GM23338 (cell line): ENCODE data around the gene CKB. TPM values are rescaled to one million over a fixed set of nuclear protein-coding genes. Genes with fewer than 3 reads are reported as not detected.
A peak's percentile ranks its signal among the peaks of the same experiment; 100 is the strongest.

Source experiments
- ATAC-seq: fragments of 200-7000 bp; cut with Tn5 transposase; 3 replicates; pipeline ENCODE4 v1.9.1; 2020
- DNase-seq: peaks from one replicate; pipeline ENCODE4 v3.0.0-alpha.2; 2015; ENCODE audit warnings: low spot score
- H2AFZ ChIP-seq: fragments of 200-600 bp; sonication (generic); 2 replicates; pipeline ENCODE4 v1.8.0; 2016; ENCODE audit warnings: antibody characterized with exemption, mild to moderate bottlenecking, moderate library complexity
- H3F3A ChIP-seq: fragments of 200-600 bp; sonication (generic); replicated peaks from 2 replicates; pipeline ENCODE4 v1.8.0; 2017; ENCODE audit warnings: antibody characterized with exemption, mixed run types, low read depth
- H3K27ac ChIP-seq: fragments of 200-600 bp; sonication (generic); 2 replicates; pipeline ENCODE4 v1.6.1; 2016; ENCODE audit warnings: low read depth
- H3K27me3 ChIP-seq: fragments of 200-600 bp; sonication (generic); 2 replicates; pipeline ENCODE4 v1.8.0; 2016; ENCODE audit warnings: mild to moderate bottlenecking, mixed run types, moderate library complexity; ENCODE audit not compliant: insufficient read depth
- H3K36me3 ChIP-seq: fragments of 200-600 bp; sonication (generic); 2 replicates; pipeline ENCODE4 v1.8.0; 2016; ENCODE audit warnings: mild to moderate bottlenecking; ENCODE audit not compliant: insufficient read depth
- H3K4me1 ChIP-seq: fragments of 200-600 bp; sonication (generic); 2 replicates; pipeline ENCODE4 v1.8.0; 2016; ENCODE audit warnings: mild to moderate bottlenecking, moderate library complexity; ENCODE audit not compliant: insufficient read depth
- H3K4me2 ChIP-seq: fragments of 200-600 bp; sonication (generic); 2 replicates; pipeline ENCODE4 v1.7.1; 2017; ENCODE audit warnings: mixed run types
- H3K4me3 ChIP-seq: fragments of 200-600 bp; sonication (generic); 2 replicates; pipeline ENCODE4 v1.6.1; 2016; ENCODE audit warnings: mixed run types
- H3K79me2 ChIP-seq: fragments of 200-600 bp; sonication (generic); replicated peaks from 2 replicates; pipeline ENCODE4 v1.8.0; 2017; ENCODE audit warnings: mild to moderate bottlenecking; ENCODE audit not compliant: insufficient read depth
- H3K9me2 ChIP-seq: fragments of 200-600 bp; sonication (generic); 2 replicates; pipeline ENCODE4 v1.8.0; 2017; ENCODE audit not compliant: insufficient read depth
- H4K20me1 ChIP-seq: fragments of 200-600 bp; sonication (generic); replicated peaks from 2 replicates; pipeline ENCODE4 v1.8.0; 2017; ENCODE audit warnings: mild to moderate bottlenecking; ENCODE audit not compliant: insufficient read depth
- H3K27ac Mint-ChIP-seq: 2 replicates; pipeline ENCODE4 v1.8.0; 2020; ENCODE audit warnings: inconsistent platforms, mild to moderate bottlenecking, moderate library complexity, mixed read lengths
- H3K27me3 Mint-ChIP-seq: 3 replicates; pipeline ENCODE4 v1.8.0; 2022; ENCODE audit warnings: low read depth, mild to moderate bottlenecking, moderate library complexity, mixed read lengths, inconsistent platforms; ENCODE audit not compliant: insufficient read depth, poor library complexity
- H3K36me3 Mint-ChIP-seq: 3 replicates; pipeline ENCODE4 v1.8.0; 2021; ENCODE audit warnings: low read depth, mild to moderate bottlenecking, inconsistent platforms, moderate library complexity, mixed read lengths
- H3K4me1 Mint-ChIP-seq: 3 replicates; pipeline ENCODE4 v1.8.0; 2020; ENCODE audit warnings: mild to moderate bottlenecking, inconsistent platforms, mixed read lengths
- H3K4me3 Mint-ChIP-seq: 3 replicates; pipeline ENCODE4 v1.8.0; 2021; ENCODE audit warnings: moderate library complexity, mild to moderate bottlenecking, inconsistent platforms, mixed read lengths
- H3K9me3 Mint-ChIP-seq: 3 replicates; pipeline ENCODE4 v1.8.0; 2020; ENCODE audit warnings: moderate library complexity, mild to moderate bottlenecking, inconsistent platforms, mixed read lengths
- CREB1 ChIP-seq: fragments of 250-450 bp; sonication (Bioruptor Pico); IDR thresholded peaks from 2 replicates; pipeline ENCODE4 v1.5.0; 2020; ENCODE audit warnings: low read depth, mild to moderate bottlenecking, moderate library complexity
- CTCF ChIP-seq, 2 experiments: fragments of 200-600 bp in 1 of 2; sonication (generic) in 1 of 2; conservative IDR thresholded peaks; 2 replicates each; pipeline versions ENCODE4 v1.5.1 to v1.6.1; 2016 to 2017; ENCODE audit warnings: antibody characterized with exemption in 2 of 2, low read depth in 2 of 2, mild to moderate bottlenecking in 2 of 2, moderate library complexity in 1 of 2
- ETS1 ChIP-seq: IDR thresholded peaks from 2 replicates; pipeline ENCODE4 v1.6.1; 2016; ENCODE audit warnings: antibody characterized with exemption
- EZH2 ChIP-seq: fragments of 200-600 bp; sonication (generic); IDR thresholded peaks from one replicate; pipeline ENCODE4 v1.8.0; 2017; ENCODE audit warnings: antibody characterized with exemption, mild to moderate bottlenecking, low read depth; ENCODE audit not compliant: unreplicated experiment
- NANOG ChIP-seq: IDR thresholded peaks from 2 replicates; pipeline ENCODE4 v1.6.1; 2016; ENCODE audit warnings: antibody characterized with exemption, borderline replicate concordance
- POLR2AphosphoS5 ChIP-seq: IDR thresholded peaks from 2 replicates; pipeline ENCODE4 v1.6.1; 2016; ENCODE audit warnings: antibody characterized with exemption, low read depth
- ZNF331 ChIP-seq: fragments of 250-450 bp; sonication (Bioruptor Pico); IDR thresholded peaks from 2 replicates; pipeline ENCODE4 v1.5.0; 2020; ENCODE audit warnings: low read depth, mild to moderate bottlenecking, moderate library complexity
- ZNF462 ChIP-seq: fragments of 250-450 bp; sonication (Bioruptor Pico); IDR thresholded peaks from 2 replicates; pipeline ENCODE4 v1.5.0; 2020; ENCODE audit warnings: mild to moderate bottlenecking, moderate library complexity
- polyA plus RNA-seq: library from polyadenylated mRNA; unstranded; fragments of >200 nt; fragmentation: Nextera tagmentation; extraction: Ambion mirVana; gene quantifications from 2 replicates; pipeline ENCODE4 v1.2.1, GENCODE V29; 2016
- total RNA-seq: library from RNA; depleted of rRNA; stranded (reverse); fragments of >200 nt; shearing (Covaris generic); gene quantifications from 2 replicates; pipeline ENCODE4 v1.2.3, GENCODE V29; 2014

CKB gene
- total and polyA plus RNA-seq, 2 experiments from 2014 or later, result 604 to 852 TPM

- TF ChIP-seq ETS1 (no peak), ZNF462 (CRISPR knock-in tag) (no peak), EZH2 (no peak), NANOG (no peak), POLR2AphosphoS5 (no peak), ZNF331 (CRISPR knock-in tag) (no peak)
These were observed 24.9 kb upstream of the CKB start (continued) for GRCh38 chr14:103547455-103547940.

GRCh38 chr14:103546652-103547454, 24.2 kb upstream of the CKB start:
- Histone ChIP-seq H3K4me1 (peaks cover 16% of the 10 kb centered on the region), H3K36me3 (no peaks in the 10 kb centered on the region), H3K27me3 (no peaks in the 10 kb centered on the region), H4K20me1 (no peaks in the 10 kb centered on the region), H3F3A (0 out of 2 replicates have a peak, but pooled peaks cover 3% of the 10 kb centered on the region), H3K27ac (no peak overlapping the region), H2AFZ (no peak overlapping the region), H3K79me2 (no peaks in the 10 kb centered on the region), H3K4me2 (no peak overlapping the region), H3K9me2 (no peaks in the 10 kb centered on the region), H3K4me3 (no peak overlapping the region)
- no peaks in the 10 kb centered on the region for H3K36me3 Mint-ChIP-seq
- H3K27ac Mint-ChIP-seq, result no peak overlapping the region
- H3K9me3 Mint-ChIP-seq, result no peaks in the 10 kb centered on the region
- peak; percentile 32 for ATAC-seq
- H3K27me3 Mint-ChIP-seq, result peaks cover 13% of the 10 kb centered on the region
- H3K4me3 Mint-ChIP-seq, result no peak overlapping the region
- peaks cover 11% of the 10 kb centered on the region; the same call in 1 of the 3 replicates for H3K4me1 Mint-ChIP-seq
- TF ChIP-seq ETS1 (no peak), CTCF (conservative IDR thresholded peaks at IDR 0.05; ENCODE audit: low read depth in 2 of 2) (peak; percentile 84 to 99), CREB1 (CRISPR knock-in tag) (0 out of 2 replicates have a peak, but pooled peaks have one; percentile 18)
- peak; percentile 87 for DNase-seq
